IPS-NIHi11 (cell line): ENCODE data around the gene AIDA.
"Not testable (repeated sequence)": the region's sequence is repeated elsewhere in the genome, so short reads cannot be mapped to it uniquely, and the experiment has no call there.

ENCODE experiments used
- DNase-seq: peaks from one replicate; pipeline ENCODE4 v3.0.0; 2012; ENCODE audit warnings: mixed read lengths, low spot score

The AIDA gene

DNA sequence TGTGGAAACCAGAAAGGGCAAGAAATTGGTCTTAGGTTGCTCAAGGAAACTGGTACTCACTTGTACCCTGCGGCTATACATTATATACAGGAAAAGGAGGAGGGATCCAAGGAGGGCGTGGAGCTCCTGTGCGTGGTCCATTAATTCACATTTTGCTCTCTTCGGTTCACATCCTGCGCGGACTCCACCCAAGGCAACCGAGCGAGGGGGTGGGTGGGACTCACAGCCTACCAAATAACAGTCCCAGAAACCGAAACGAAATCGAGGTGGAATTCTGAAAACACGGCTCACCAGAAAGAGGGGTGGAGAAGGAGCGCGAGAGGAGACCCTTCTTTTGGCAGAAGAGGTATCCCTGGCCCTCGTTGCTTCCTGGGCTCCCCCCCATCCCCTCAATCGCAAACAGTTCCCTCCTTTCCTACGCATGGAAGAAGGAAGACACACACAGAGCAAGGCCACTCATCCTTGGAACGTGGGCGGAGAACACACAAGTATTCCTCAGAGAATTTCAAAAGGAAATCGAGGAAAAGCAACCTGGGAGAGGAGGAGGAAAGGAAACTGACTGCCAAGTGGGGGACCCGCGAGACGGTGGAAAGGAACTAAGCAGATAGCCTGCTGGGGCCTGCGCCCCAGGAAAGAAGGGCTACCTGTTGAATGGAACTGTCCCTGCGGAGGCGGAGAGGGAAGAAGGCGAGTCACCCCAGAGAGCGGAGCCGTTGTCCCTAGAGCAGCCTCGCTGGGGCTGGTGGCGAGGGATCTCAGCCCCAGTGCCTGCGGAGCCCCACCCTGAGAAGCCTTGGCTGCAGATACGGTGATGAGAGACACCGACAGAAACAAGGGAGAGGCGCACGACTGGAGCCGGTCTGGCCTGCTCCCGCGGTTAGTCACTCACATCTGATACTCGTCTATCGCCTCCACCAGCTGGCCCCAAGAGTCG, 705 bp downstream of the AIDA start:
- peak; percentile 45 for DNase-seq

DNA sequence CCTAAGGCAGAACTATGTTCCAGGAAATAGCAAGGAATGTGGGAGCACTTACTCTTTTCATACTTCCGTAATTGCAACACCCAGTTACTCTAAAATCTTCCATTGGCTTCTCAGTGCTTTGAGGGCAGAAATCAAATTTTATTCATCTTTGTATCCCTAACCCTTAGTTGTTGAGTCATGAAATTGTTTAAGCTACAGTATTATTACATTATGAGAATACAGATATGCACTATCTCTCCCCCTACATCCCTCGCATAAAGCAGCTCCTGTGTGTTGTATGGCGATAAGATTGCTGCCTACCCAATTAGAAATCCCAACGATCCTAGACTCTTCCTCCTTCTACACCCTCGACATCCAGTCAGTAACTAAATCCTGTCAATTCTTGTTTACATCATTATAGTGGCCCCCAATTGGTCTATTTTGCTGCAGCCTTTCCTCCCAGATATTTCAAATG, 2.6 kb downstream of the AIDA start:
- no peak for DNase-seq

- no peak for DNase-seq
Measured at GRCh38 chr1:222706815-222707214, 5.5 kb downstream of the AIDA start.

GRCh38 chr1:222704260-222704659, 8.0 kb downstream of the AIDA start:
- DNase-seq = no peak

GRCh38 chr1:222702210-222702609, 10.1 kb downstream of the AIDA start:
- DNase-seq = no peak

DNA sequence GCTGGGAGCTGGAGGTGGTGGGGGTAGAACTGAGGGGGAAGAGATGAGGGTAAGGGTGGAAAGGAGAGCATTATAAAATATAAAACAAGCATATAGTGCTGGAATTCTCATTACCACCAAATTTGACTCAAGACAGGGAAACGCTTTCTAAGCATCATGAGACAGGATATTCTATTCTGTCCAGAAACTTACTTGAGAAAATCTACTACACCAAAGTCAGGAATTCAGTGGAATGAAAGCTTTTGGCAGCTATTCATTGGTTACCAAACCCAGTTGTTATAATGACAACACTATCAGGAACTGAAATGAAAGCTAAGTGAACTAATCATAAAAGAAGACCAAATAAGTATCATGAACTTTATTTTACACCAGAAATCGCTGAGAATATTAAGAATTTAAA, 14.5 kb downstream of the AIDA start:
- no peak for DNase-seq

DNA sequence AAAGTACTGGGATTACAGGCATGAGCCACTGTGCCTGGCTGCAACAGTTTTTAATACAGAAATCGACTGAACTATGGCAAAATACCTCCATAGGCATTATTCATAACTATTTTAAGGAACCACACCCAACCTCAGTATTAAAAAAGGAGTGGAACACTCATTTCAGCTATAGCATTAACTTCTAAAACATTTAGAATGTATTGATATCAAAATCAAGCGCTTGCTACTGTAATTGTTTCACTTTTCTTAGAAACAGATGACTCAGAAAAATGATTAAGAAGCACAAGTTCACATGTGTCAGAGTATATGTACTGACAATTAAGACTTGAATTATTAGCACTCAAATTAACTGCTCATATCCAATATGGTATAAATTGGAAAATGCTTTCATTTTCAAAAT, 15.1 kb downstream of the AIDA start:
- DNase-seq = no peak

DNA sequence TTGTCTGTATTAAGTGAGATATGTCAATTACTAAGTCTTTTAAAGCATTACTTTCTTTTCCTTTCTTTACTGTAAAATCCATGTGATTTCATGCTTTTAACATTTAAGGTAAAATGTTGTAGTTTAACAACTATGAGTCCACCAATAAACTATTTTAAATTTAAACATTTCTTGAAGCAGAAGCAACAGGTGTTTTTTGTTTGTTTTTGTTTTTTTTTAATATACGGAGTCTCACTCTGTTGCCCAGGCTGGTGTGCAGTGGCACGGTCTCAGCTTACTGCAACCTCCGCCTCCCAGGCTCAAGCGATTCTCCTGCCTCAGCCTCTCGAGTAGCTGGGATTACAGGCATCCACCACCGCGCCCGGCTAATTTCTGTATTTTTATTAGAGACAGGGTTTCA, 15.6 kb downstream of the AIDA start:
- DNase-seq = no peak

GRCh38 chr1:222694927-222695326, 17.4 kb downstream of the AIDA start:
- DNase-seq = no peak

DNA sequence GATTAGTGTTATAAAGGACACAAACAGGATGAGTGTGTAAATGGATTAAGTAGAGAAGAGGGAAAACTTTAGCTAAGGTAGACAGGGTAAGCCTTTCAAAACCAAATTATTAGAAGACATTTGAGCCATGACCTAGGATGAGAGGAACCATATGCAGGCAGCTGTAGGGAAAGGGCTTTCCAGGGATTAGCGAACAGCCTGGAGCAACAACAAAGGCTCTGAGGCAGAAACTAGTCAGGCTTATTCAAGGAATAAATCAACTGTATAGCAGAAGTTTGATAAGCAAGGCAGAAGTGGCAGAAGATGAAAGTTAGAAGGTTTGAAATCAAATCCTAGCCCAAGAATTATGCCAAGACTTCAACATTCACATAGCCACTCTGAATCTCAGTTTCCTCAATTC, 21.3 kb downstream of the AIDA start:
- no peak for DNase-seq

DNA sequence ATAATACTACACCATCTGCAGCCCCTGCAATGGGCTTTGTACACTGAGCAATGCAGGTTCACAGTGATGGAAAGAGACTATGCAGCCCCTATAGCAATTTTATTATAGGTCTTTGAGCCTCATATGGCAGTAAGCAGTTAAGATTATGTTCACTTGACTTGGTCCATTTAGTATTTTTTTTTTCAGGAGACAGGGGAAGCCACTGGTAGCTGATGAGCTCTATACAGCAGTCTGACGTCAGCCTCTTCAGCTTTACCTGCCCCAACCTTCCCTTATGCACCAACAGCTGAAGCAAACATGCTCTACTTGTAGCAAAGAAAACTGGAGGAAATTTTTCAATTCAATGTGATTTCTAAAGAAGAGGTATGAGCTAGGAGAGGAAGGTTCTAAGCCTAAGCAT, 32.2 kb downstream of the AIDA start:
- DNase-seq = no peak

DNA sequence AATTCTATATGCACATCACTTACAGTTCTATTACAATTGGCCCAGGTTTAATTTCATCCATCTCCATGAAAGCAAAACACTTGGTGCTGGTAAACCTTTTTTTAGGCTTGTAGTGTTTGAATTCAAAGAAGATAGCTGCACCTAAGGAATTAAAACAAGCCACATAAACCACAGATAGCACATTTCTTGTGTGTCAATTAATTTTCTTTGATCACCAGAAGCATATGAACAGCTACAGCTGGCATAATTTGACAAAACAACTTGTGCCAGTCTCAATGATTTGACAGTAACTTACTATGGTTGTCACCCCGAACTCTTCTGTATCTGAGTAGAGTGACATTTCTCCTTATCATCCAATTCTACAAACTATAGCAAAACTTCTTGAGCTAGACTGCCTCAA, 42.2 kb downstream of the AIDA start:
- DNase-seq = no peak

GRCh38 chr1:222669107-222669506, 43.2 kb downstream of the AIDA start:
- DNase-seq = not testable (repeated sequence)

GRCh38 chr1:222668184-222668583, 44.1 kb downstream of the AIDA start:
- not testable (repeated sequence) for DNase-seq

DNA sequence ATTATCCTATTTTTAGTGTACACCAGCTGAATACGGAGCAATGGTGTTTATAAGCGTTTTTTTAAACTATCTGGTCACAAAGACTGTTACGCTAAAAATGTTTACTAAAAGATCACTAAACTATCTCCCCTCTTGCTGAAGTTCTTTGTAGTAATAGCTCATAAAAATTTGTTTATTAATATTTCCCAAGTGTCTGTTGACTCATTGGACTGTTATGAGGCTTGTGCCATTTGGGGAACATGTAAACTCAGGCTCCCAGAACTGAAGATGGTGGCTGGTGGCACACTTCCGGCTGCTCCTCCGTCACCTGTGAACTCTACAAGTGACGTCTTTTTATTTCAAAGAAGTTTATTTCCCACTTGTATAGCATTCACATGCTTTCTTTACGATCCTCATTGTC, 46.3 kb downstream of the AIDA start:
- no peak for DNase-seq

DNA sequence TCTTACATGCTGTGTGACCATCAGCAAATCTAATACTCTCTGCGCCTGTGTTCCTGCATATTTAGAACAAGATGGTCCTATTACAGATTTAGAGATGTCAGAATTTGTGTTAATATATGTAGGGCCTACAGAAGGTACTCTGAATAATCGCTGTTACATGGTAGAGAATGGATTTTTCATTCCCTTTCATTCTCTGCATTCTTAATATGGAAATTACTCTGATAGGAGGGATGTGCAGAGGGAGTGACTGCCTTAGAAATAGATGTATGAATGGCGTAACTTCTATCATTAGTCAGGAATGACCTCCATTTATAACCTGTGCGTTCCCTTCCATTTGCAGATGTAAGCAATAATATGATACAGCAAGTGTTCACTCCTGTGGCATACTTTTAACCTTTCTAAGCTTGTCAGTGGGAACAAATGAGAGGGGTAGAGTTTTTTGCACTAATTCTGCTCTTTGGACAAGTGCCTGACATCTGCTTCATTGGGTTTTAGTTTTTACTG, 48.8 kb downstream of the AIDA start:
- DNase-seq = no peak

- no peak for DNase-seq
Measured at GRCh38 chr1:222657899-222658298, 54.4 kb downstream of the AIDA start.

GRCh38 chr1:222656391-222657155, 55.7 kb downstream of the AIDA start:
- DNase-seq = no peak

GRCh38 chr1:222654849-222655248, 57.4 kb downstream of the AIDA start:
- no peak for DNase-seq

- DNase-seq = no peak
Measured at GRCh38 chr1:222653178-222653827, 59.0 kb downstream of the AIDA start.

GRCh38 chr1:222652676-222653075, 59.6 kb downstream of the AIDA start:
- no peak for DNase-seq

- no peak for DNase-seq
Measured at GRCh38 chr1:222644636-222644980, 67.7 kb downstream of the AIDA start.
